Activated CD8-positive, alpha-beta T cell treated with anti-CD3 and anti-CD28 coated beads for 36 hours (primary cell): Measurements from ENCODE around the gene PDE1C. TPM values are rescaled to one million over a fixed set of nuclear protein-coding genes. Genes with fewer than 3 reads are reported as not detected.

Experiments
- ATAC-seq: fragments of 200-7000 bp; cut with Tn5 transposase; one replicate; pipeline ENCODE4 v1.10.0; 2021; ENCODE audit warnings: mild to moderate bottlenecking, moderate library complexity
- CTCF ChIA-PET: fragments of 350-600 bp; sonication (Branson Sonifier 250); formaldehyde crosslinking; loops from one replicate; lab custom pipeline; 2021; ENCODE audit warnings: antibody characterized with exemption; lab: Charles Lee
- POLR2A ChIA-PET: fragments of 350-600 bp; sonication (Branson Sonifier 250); formaldehyde crosslinking; loops from one replicate; lab custom pipeline; 2021; ENCODE audit warnings: antibody characterized with exemption; lab: Charles Lee
- DNase-seq: peaks from one replicate; pipeline ENCODE4 v3.0.0-alpha.2; 2020
- H3K27ac Mint-ChIP-seq: one replicate; pipeline ENCODE4 v1.8.0; 2021; ENCODE audit warnings: mild to moderate bottlenecking, mixed read lengths
- H3K27me3 Mint-ChIP-seq: one replicate; pipeline ENCODE4 v1.8.0; 2021; ENCODE audit warnings: mixed read lengths
- H3K36me3 Mint-ChIP-seq: one replicate; pipeline ENCODE4 v1.8.0; 2021; ENCODE audit warnings: low read depth, mixed read lengths
- H3K4me1 Mint-ChIP-seq: one replicate; pipeline ENCODE4 v1.8.0; 2021; ENCODE audit warnings: low read depth, mixed read lengths
- H3K4me3 Mint-ChIP-seq: one replicate; pipeline ENCODE4 v1.8.0; 2021; ENCODE audit warnings: mild to moderate bottlenecking, moderate library complexity, mixed read lengths
- H3K9me3 Mint-ChIP-seq: one replicate; pipeline ENCODE4 v1.8.0; 2021; ENCODE audit warnings: mixed read lengths
- CTCF ChIP-seq: fragments of 200-600 bp; IDR thresholded peaks from one replicate; pipeline ENCODE4 v1.8.0; 2022; ENCODE audit warnings: antibody characterized with exemption, mild to moderate bottlenecking
- intact Hi-C: fragments of 100-400 bp; cut with micrococcal nuclease; formaldehyde crosslinking; loops from one replicate; pipeline ENCODE4 v1.10.0; 2022
- total RNA-seq, 2 experiments: library from RNA; stranded (reverse); gene quantifications; one replicate each; pipeline ENCODE4 v1.2.3, GENCODE V29; 2021

Gene PDE1C
- total RNA-seq, 2 experiments from 2014 or later, result not detected

GRCh38 chr7:31875424-31875823 is 194.8 kb downstream of the PDE1C start:
- H3K36me3 Mint-ChIP-seq, result no peaks in the 10 kb centered on the region
- H3K9me3 Mint-ChIP-seq, result peaks cover 6% of the 10 kb centered on the region
- no peak overlapping the region for H3K4me3 Mint-ChIP-seq
- ChIA-PET POLR2A (no interaction called here), CTCF (no interaction called here)
- H3K27me3 Mint-ChIP-seq, result no peaks in the 10 kb centered on the region
- H3K4me1 Mint-ChIP-seq, result no peaks in the 10 kb centered on the region
- no peak for DNase-seq
- no peak for ATAC-seq
- intact Hi-C loops, result no loop called here
- no peak overlapping the region for H3K27ac Mint-ChIP-seq
- TF ChIP-seq CTCF, result no peak

GRCh38 chr7:31874631-31875386 is 195.4 kb downstream of the PDE1C start:
- intact Hi-C loops, result no loop called here
- TF ChIP-seq CTCF, result no peak
- CTCF ChIA-PET, result no interaction called here

GRCh38 chr7:31873816-31874597 is 196.2 kb downstream of the PDE1C start:
- no peaks in the 10 kb centered on the region for H3K27me3 Mint-ChIP-seq
- TF ChIP-seq CTCF, result no peak
- DNase-seq, result no peak
- POLR2A ChIA-PET, result no interaction called here
- no peak overlapping the region for H3K27ac Mint-ChIP-seq
- intact Hi-C loops, result no loop called here
- CTCF ChIA-PET, result no interaction called here
- peaks cover 10% of the 10 kb centered on the region for H3K9me3 Mint-ChIP-seq
- H3K4me1 Mint-ChIP-seq, result no peaks in the 10 kb centered on the region
- no peaks in the 10 kb centered on the region for H3K36me3 Mint-ChIP-seq
- no peak for ATAC-seq
- no peak overlapping the region for H3K4me3 Mint-ChIP-seq

More at GRCh38 chr7:31874631-31875386, 195.4 kb downstream of the PDE1C start:
- no peaks in the 10 kb centered on the region for H3K4me1 Mint-ChIP-seq
- ATAC-seq, result no peak
- H3K27ac Mint-ChIP-seq, result no peak overlapping the region
- POLR2A ChIA-PET, result no interaction called here
- no peaks in the 10 kb centered on the region for H3K36me3 Mint-ChIP-seq
- peaks cover 10% of the 10 kb centered on the region for H3K9me3 Mint-ChIP-seq
- H3K4me3 Mint-ChIP-seq, result no peak overlapping the region
- H3K27me3 Mint-ChIP-seq, result no peaks in the 10 kb centered on the region
- DNase-seq, result no peak

GRCh38 chr7:31872545-31873370 is 197.4 kb downstream of the PDE1C start:
- no peaks in the 10 kb centered on the region for H3K36me3 Mint-ChIP-seq
- ChIA-PET POLR2A (no interaction called here), CTCF (no interaction called here)
- H3K4me3 Mint-ChIP-seq, result no peak overlapping the region
- DNase-seq (no peak), ATAC-seq (no peak)
- no peaks in the 10 kb centered on the region for H3K27me3 Mint-ChIP-seq
- no peak overlapping the region for H3K27ac Mint-ChIP-seq
- intact Hi-C loops, result no loop called here
- TF ChIP-seq CTCF, result no peak
- peaks cover 16% of the 10 kb centered on the region for H3K9me3 Mint-ChIP-seq
- H3K4me1 Mint-ChIP-seq, result no peaks in the 10 kb centered on the region
